ENCODE measurements around the gene RNF144B. TPM values are rescaled to one million over a fixed set of nuclear protein-coding genes. Genes with fewer than 3 reads are reported as not detected.

RNF144B gene
- total RNA-seq, 1 donor from 2014 or later: 7.2 TPM

DNA sequence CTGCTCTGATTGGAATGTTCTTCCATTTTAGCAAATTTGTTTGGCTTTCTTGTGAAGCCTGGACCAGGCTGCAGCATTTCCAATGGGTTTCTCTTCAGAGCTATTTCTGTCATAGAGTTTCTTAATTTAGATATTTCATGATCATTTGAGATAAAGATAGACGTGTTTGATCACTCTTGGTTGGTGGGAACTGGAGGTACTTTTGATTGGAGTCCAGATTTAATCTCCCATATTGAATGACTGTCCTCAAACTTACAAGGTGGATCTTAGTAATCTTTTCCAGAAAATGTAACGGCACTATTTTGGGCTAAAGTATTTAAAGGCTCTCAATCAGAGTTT is 29.2 kb downstream of the RNF144B start:
- no peaks in the 10 kb centered on the region for H3K36me3 ChIP-seq (ENCODE audit: insufficient read depth, low read length)
- FAIRE-seq (no peak), DNase-seq (ENCODE audit: low read depth) (no peak)
- H3K9me3 Mint-ChIP-seq (ENCODE audit: unreplicated experiment): peaks cover 2% of the 10 kb centered on the region
- H3K27ac ChIP-seq (ENCODE audit: low read depth, low read length): no peak overlapping the region
- peaks cover 18% of the 10 kb centered on the region for H3K4me1 Mint-ChIP-seq (ENCODE audit: low read depth, unreplicated experiment)
- no peak overlapping the region for H3K27ac Mint-ChIP-seq (ENCODE audit: unreplicated experiment)
- no peak overlapping the region for H2AFZ ChIP-seq (ENCODE audit: low read depth, low read length)
- H3K36me3 Mint-ChIP-seq (ENCODE audit: low read depth, unreplicated experiment): no peaks in the 10 kb centered on the region
- H3K27me3 ChIP-seq (ENCODE audit: insufficient read depth, low read length): no peaks in the 10 kb centered on the region
- no peak overlapping the region for H3K4me3 Mint-ChIP-seq (ENCODE audit: unreplicated experiment)
- H3K4me1 ChIP-seq (ENCODE audit: insufficient read depth, low read length): peaks cover 9% of the 10 kb centered on the region
- no peaks in the 10 kb centered on the region for H3K9me3 ChIP-seq (ENCODE audit: insufficient read depth, low read depth, low read length)
- no peak overlapping the region for H3K4me3 ChIP-seq (ENCODE audit: insufficient read depth, low read depth, low read length)
- H3K4me2 ChIP-seq (ENCODE audit: low read length): no peak overlapping the region
- no peak overlapping the region for H3K9ac ChIP-seq (ENCODE audit: low read length)
- no peaks in the 10 kb centered on the region for H3K27me3 Mint-ChIP-seq (ENCODE audit: low read depth, unreplicated experiment)
- H4K20me1 ChIP-seq (ENCODE audit: insufficient read depth, low read length): no peaks in the 10 kb centered on the region
- no peak for TF ChIP-seq EZH2 (IDR thresholded peaks at IDR 0.05; ENCODE audit: insufficient read depth, low read length)
- TF ChIP-seq, protein P1, sequence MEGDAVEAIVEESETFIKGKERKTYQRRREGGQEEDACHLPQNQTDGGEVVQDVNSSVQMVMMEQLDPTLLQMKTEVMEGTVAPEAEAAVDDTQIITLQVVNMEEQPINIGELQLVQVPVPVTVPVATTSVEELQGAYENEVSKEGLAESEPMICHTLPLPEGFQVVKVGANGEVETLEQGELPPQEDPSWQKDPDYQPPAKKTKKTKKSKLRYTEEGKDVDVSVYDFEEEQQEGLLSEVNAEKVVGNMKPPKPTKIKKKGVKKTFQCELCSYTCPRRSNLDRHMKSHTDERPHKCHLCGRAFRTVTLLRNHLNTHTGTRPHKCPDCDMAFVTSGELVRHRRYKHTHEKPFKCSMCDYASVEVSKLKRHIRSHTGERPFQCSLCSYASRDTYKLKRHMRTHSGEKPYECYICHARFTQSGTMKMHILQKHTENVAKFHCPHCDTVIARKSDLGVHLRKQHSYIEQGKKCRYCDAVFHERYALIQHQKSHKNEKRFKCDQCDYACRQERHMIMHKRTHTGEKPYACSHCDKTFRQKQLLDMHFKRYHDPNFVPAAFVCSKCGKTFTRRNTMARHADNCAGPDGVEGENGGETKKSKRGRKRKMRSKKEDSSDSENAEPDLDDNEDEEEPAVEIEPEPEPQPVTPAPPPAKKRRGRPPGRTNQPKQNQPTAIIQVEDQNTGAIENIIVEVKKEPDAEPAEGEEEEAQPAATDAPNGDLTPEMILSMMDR (IDR thresholded peaks at IDR 0.05; ENCODE audit: insufficient read depth, low read depth, low read length): no peak
- H3K79me2 ChIP-seq (ENCODE audit: insufficient read depth, low read length): no peaks in the 10 kb centered on the region

- H3K79me2 ChIP-seq (ENCODE audit: insufficient read depth, low read length): no peaks in the 10 kb centered on the region
- H3K27ac ChIP-seq (ENCODE audit: low read depth, low read length): no peak overlapping the region
- H3K36me3 Mint-ChIP-seq (ENCODE audit: low read depth, unreplicated experiment): no peaks in the 10 kb centered on the region
- H3K4me3 ChIP-seq (ENCODE audit: insufficient read depth, low read depth, low read length): no peak overlapping the region
- no peak overlapping the region for H2AFZ ChIP-seq (ENCODE audit: low read depth, low read length)
- H3K4me1 ChIP-seq (ENCODE audit: insufficient read depth, low read length): no peaks in the 10 kb centered on the region
- H3K4me3 Mint-ChIP-seq (ENCODE audit: unreplicated experiment): no peak overlapping the region
- no peak for TF ChIP-seq EZH2 (IDR thresholded peaks at IDR 0.05; ENCODE audit: insufficient read depth, low read length)
- TF ChIP-seq, protein P1 (IDR thresholded peaks at IDR 0.05; ENCODE audit: insufficient read depth, low read depth, low read length): no peak
- no peak for FAIRE-seq
- no peaks in the 10 kb centered on the region for H4K20me1 ChIP-seq (ENCODE audit: insufficient read depth, low read length)
- H3K9ac ChIP-seq (ENCODE audit: low read length): no peak overlapping the region
- H3K27ac Mint-ChIP-seq (ENCODE audit: unreplicated experiment): no peak overlapping the region
- peaks cover 5% of the 10 kb centered on the region for H3K4me1 Mint-ChIP-seq (ENCODE audit: low read depth, unreplicated experiment)
- H3K4me2 ChIP-seq (ENCODE audit: low read length): no peak overlapping the region
- H3K9me3 ChIP-seq (ENCODE audit: insufficient read depth, low read depth, low read length): no peaks in the 10 kb centered on the region
- DNase-seq (ENCODE audit: low read depth): no peak
- H3K27me3 Mint-ChIP-seq (ENCODE audit: low read depth, unreplicated experiment): no peaks in the 10 kb centered on the region
- no peaks in the 10 kb centered on the region for H3K27me3 ChIP-seq (ENCODE audit: insufficient read depth, low read length)
- H3K9me3 Mint-ChIP-seq (ENCODE audit: unreplicated experiment): peaks cover 2% of the 10 kb centered on the region
- H3K36me3 ChIP-seq (ENCODE audit: insufficient read depth, low read length): no peaks in the 10 kb centered on the region
Measured at GRCh38 chr6:18420328-18420727, 33.2 kb downstream of the RNF144B start.

DNA sequence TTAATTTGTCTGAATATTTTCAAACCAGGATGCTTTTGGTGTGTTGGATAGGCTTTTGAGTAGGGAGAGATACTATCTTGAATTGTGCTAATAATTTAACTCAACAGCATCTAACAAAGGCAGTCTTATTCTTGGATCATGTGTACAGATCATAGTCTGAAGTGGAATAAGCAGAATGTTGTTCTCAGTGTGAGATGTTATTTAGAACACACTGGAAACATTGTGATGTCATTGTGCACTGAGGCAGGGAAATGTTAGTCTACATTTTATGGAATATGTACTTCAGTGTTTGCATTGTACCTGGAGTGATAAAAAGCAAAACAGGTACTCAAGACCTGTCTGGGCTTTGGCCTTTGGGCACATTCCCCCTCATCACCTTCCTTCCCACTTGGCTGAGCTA is 35.0 kb downstream of the RNF144B start:
- no peak overlapping the region for H2AFZ ChIP-seq (ENCODE audit: low read depth, low read length)
- no peaks in the 10 kb centered on the region for H3K4me1 ChIP-seq (ENCODE audit: insufficient read depth, low read length)
- H3K4me3 ChIP-seq (ENCODE audit: insufficient read depth, low read depth, low read length): no peak overlapping the region
- H3K27ac ChIP-seq (ENCODE audit: low read depth, low read length): no peak overlapping the region
- H3K27me3 ChIP-seq (ENCODE audit: insufficient read depth, low read length): no peaks in the 10 kb centered on the region
- TF ChIP-seq, protein P1 (IDR thresholded peaks at IDR 0.05; ENCODE audit: insufficient read depth, low read depth, low read length): no peak
- TF ChIP-seq EZH2 (IDR thresholded peaks at IDR 0.05; ENCODE audit: insufficient read depth, low read length): no peak
- no peak overlapping the region for H3K4me2 ChIP-seq (ENCODE audit: low read length)
- no peaks in the 10 kb centered on the region for H3K4me1 Mint-ChIP-seq (ENCODE audit: low read depth, unreplicated experiment)
- H3K27me3 Mint-ChIP-seq (ENCODE audit: low read depth, unreplicated experiment): no peaks in the 10 kb centered on the region
- no peaks in the 10 kb centered on the region for H3K79me2 ChIP-seq (ENCODE audit: insufficient read depth, low read length)
- H3K4me3 Mint-ChIP-seq (ENCODE audit: unreplicated experiment): no peak overlapping the region
- DNase-seq (ENCODE audit: low read depth): no peak
- no peak for FAIRE-seq
- H3K9ac ChIP-seq (ENCODE audit: low read length): no peak overlapping the region
- H4K20me1 ChIP-seq (ENCODE audit: insufficient read depth, low read length): no peaks in the 10 kb centered on the region
- no peaks in the 10 kb centered on the region for H3K36me3 ChIP-seq (ENCODE audit: insufficient read depth, low read length)
- H3K9me3 ChIP-seq (ENCODE audit: insufficient read depth, low read depth, low read length): no peaks in the 10 kb centered on the region
- H3K36me3 Mint-ChIP-seq (ENCODE audit: low read depth, unreplicated experiment): no peaks in the 10 kb centered on the region
- H3K9me3 Mint-ChIP-seq (ENCODE audit: unreplicated experiment): peaks cover 2% of the 10 kb centered on the region
- no peak overlapping the region for H3K27ac Mint-ChIP-seq (ENCODE audit: unreplicated experiment)

All from astrocyte (in vitro differentiated cells and primary cell).